ENCODE measurements around the gene CAST. TPM values are rescaled to one million over a fixed set of nuclear protein-coding genes. Genes with fewer than 3 reads are reported as not detected.

Gene CAST
- total RNA-seq, 4 donors from 2014 or later: 292 to 347 (median 320) TPM

GRCh38 chr5:96679293-96679692 lies 17.1 kb downstream of the CAST start:
- no peaks in the 10 kb centered on the region for H3K9me3 ChIP-seq
- peaks cover 0 to 27% of the 10 kb centered on the region in 2 donors for H3K36me3 ChIP-seq
- no peak for TF ChIP-seq POLR2AphosphoS5 (IDR thresholded peaks at IDR 0.05)
- TF ChIP-seq POLR2A (IDR thresholded peaks at IDR 0.05): no peak
- no peak for TF ChIP-seq EP300 (IDR thresholded peaks at IDR 0.05)
- TF ChIP-seq, protein P1, sequence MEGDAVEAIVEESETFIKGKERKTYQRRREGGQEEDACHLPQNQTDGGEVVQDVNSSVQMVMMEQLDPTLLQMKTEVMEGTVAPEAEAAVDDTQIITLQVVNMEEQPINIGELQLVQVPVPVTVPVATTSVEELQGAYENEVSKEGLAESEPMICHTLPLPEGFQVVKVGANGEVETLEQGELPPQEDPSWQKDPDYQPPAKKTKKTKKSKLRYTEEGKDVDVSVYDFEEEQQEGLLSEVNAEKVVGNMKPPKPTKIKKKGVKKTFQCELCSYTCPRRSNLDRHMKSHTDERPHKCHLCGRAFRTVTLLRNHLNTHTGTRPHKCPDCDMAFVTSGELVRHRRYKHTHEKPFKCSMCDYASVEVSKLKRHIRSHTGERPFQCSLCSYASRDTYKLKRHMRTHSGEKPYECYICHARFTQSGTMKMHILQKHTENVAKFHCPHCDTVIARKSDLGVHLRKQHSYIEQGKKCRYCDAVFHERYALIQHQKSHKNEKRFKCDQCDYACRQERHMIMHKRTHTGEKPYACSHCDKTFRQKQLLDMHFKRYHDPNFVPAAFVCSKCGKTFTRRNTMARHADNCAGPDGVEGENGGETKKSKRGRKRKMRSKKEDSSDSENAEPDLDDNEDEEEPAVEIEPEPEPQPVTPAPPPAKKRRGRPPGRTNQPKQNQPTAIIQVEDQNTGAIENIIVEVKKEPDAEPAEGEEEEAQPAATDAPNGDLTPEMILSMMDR (IDR thresholded peaks at IDR 0.05): no peak
- no peak overlapping the region for H3K4me3 ChIP-seq
- no peak overlapping the region for H3K27ac ChIP-seq
- H3K27me3 ChIP-seq: no peaks in the 10 kb centered on the region
- no peak for ATAC-seq
- WGBS, 2 donors (ENCODE audit: low coverage in 1 of 2): 82 to 84% methylated on average over 4 of the region's 4 CpGs
- peaks cover 0 to 33% (median 7%) of the 10 kb centered on the region in 3 donors for H3K4me1 ChIP-seq

GRCh38 chr5:96680759-96681470 lies 18.7 kb downstream of the CAST start:
- TF ChIP-seq POLR2A (IDR thresholded peaks at IDR 0.05): no peak
- no peak for TF ChIP-seq EP300 (IDR thresholded peaks at IDR 0.05)
- TF ChIP-seq, protein P1 (IDR thresholded peaks at IDR 0.05): no peak
- TF ChIP-seq POLR2AphosphoS5 (IDR thresholded peaks at IDR 0.05): no peak
- Histone ChIP-seq H3K4me1 (peaks cover 0 to 23% (median 4%) of the 10 kb centered on the region in 3 donors), H3K4me3 (no peak overlapping the region), H3K27ac (no peak overlapping the region), H3K36me3 (peaks cover 0 to 32% of the 10 kb centered on the region in 2 donors), H3K9me3 (no peaks in the 10 kb centered on the region), H3K27me3 (no peaks in the 10 kb centered on the region)
- ATAC-seq: no peak
- 37 to 68% methylated on average over 2 to 3 of the region's 11 CpGs for WGBS, 2 donors (ENCODE audit: low coverage in 1 of 2)

- WGBS, 2 donors (ENCODE audit: low coverage in 1 of 2): 79 to 100% methylated on average over 1 of the region's 1 CpG
- no peaks in the 10 kb centered on the region for H3K27me3 ChIP-seq
- no peak overlapping the region for H3K4me3 ChIP-seq
- H3K4me1 ChIP-seq: peaks cover 0 to 32% (median 4%) of the 10 kb centered on the region in 3 donors
- ATAC-seq: no peak
- no peak overlapping the region for H3K27ac ChIP-seq
- H3K9me3 ChIP-seq: no peaks in the 10 kb centered on the region
- no peak for TF ChIP-seq POLR2A (IDR thresholded peaks at IDR 0.05)
- TF ChIP-seq, protein P1 (IDR thresholded peaks at IDR 0.05): no peak
- TF ChIP-seq EP300 (IDR thresholded peaks at IDR 0.05): no peak
- no peak for TF ChIP-seq POLR2AphosphoS5 (IDR thresholded peaks at IDR 0.05)
- H3K36me3 ChIP-seq: peaks cover 0 to 20% of the 10 kb centered on the region in 2 donors
Observed at GRCh38 chr5:96683392-96683791, 21.2 kb downstream of the CAST start.

DNA sequence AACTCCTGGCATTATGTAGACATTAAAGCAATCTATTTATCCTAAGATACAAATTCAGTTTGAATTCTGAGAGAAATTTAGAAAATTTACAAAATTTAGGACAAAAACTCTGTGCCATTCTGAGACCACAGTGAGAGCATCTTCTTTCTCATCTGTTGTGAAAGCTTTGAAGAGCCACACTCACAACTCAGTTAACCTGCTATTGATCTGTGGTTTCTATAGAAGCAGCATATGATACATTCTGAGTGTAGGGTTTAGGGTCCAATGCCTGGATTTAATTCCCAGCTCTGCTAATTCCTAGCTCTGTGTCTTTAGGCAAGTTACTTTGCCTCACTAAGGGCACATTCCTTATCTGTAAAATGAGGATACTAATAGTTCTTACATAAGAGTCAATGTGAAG lies 21.6 kb downstream of the CAST start:
- no peak for ATAC-seq
- Histone ChIP-seq H3K27me3 (no peaks in the 10 kb centered on the region), H3K4me1 (peaks cover 0 to 36% (median 4%) of the 10 kb centered on the region in 3 donors), H3K9me3 (no peaks in the 10 kb centered on the region), H3K27ac (no peak overlapping the region), H3K36me3 (peaks cover 0 to 16% of the 10 kb centered on the region in 2 donors), H3K4me3 (no peak overlapping the region)
- TF ChIP-seq POLR2AphosphoS5 (IDR thresholded peaks at IDR 0.05) (no peak), EP300 (IDR thresholded peaks at IDR 0.05) (no peak), POLR2A (IDR thresholded peaks at IDR 0.05) (no peak)
- TF ChIP-seq, protein P1 (IDR thresholded peaks at IDR 0.05): no peak

DNA sequence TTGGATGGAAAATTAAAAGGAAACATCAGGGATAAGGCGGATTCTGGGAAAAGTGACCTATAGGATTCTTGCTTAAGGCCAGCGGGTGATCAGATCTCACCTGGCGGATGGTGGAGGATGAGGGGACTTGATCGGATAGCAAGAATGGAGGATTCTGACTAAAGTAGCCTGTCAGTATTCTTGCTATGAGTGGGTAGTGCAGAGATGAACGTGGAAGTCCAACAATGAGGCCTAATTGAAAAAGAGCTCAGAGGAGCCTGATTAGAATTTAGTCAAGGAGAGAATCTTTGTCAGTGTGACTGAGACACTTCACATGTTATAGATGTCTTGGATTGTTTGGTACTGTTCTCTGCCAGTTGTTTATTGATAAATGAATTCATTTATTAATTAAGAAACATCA lies 24.9 kb downstream of the CAST start:
- Histone ChIP-seq H3K9me3 (no peaks in the 10 kb centered on the region), H3K4me1 (peaks cover 0 to 35% (median 0%) of the 10 kb centered on the region in 3 donors), H3K27ac (no peak overlapping the region), H3K4me3 (no peak overlapping the region), H3K27me3 (no peaks in the 10 kb centered on the region), H3K36me3 (peaks cover 0 to 10% of the 10 kb centered on the region in 2 donors)
- TF ChIP-seq, protein P1 (IDR thresholded peaks at IDR 0.05): no peak
- no peak for ATAC-seq
- 93 to 100% methylated on average over 4 to 5 of the region's 5 CpGs for WGBS, 2 donors (ENCODE audit: low coverage in 1 of 2)
